Body of pancreas (tissue), 4 donors: Measurements from ENCODE around the gene RNGTT.

Source experiments
- CTCF ChIP-seq, 7 experiments: fragments of 450-650 bp in 4 of 7; fragments of 200-600 bp in 3 of 7; sonication (generic) in 3 of 7; IDR thresholded peaks; one replicate each; pipeline ENCODE4 v1.5.1; 2016 to 2019; ENCODE audit warnings: antibody characterized with exemption in 7 of 7
- POLR2A ChIP-seq, 3 donors: fragments of 450-650 bp; IDR thresholded peaks; one replicate each; pipeline ENCODE4 v1.6.1; 2016; ENCODE audit warnings: antibody characterized with exemption in 3 of 3, mild to moderate bottlenecking in 2 of 3

- no peak for TF ChIP-seq CTCF (IDR thresholded peaks at IDR 0.05)
- TF ChIP-seq POLR2A (IDR thresholded peaks at IDR 0.05), result no peak
Measured at GRCh38 chr6:88760091-88760490, 203.3 kb downstream of the RNGTT start.
